ENCODE measurements around the gene EPHB2. TPM values are rescaled to one million over a fixed set of nuclear protein-coding genes. Genes with fewer than 3 reads are reported as not detected.

Gene EPHB2
- total and polyA plus RNA-seq, 2 donors (not counting 3 experiments of a cell fraction or from before 2014, with no cell fraction given): 50.8 to 69.1 TPM

- DNase-seq (ENCODE audit: low read depth, low spot score) (no peak), FAIRE-seq (no peak)
- intact Hi-C loops (cut with micrococcal nuclease): no loop called here
- no TSS peak for BruUV-seq (replicated peaks)
- Histone ChIP-seq H3K36me3 (ENCODE audit: control insufficient read depth in 2 of 2, extremely low read depth in 1 of 2, insufficient read depth in 2 of 2, low read length in 2 of 2) (no peaks in the 10 kb centered on the region), H3K9me1 (replicated peaks; ENCODE audit: control insufficient read depth, extremely low read depth, insufficient read depth, low read length) (no peaks in the 10 kb centered on the region), H3K79me2 (ENCODE audit: control insufficient read depth, insufficient read depth, low read length) (no peaks in the 10 kb centered on the region), H4K20me1 (replicated peaks; ENCODE audit: control insufficient read depth, extremely low read depth, insufficient read depth, low read length) (no peaks in the 10 kb centered on the region), H3K4me3 (replicated peaks in 1 of 3; ENCODE audit: insufficient read depth in 1 of 3, low read depth in 1 of 3, low read length in 3 of 3) (no peak overlapping the region), H3K9me3 (replicated peaks; ENCODE audit: control insufficient read depth, insufficient read depth, low read length) (no peaks in the 10 kb centered on the region), H2AFZ (ENCODE audit: low read depth, low read length) (no peak overlapping the region), H3K27me3 (ENCODE audit: control insufficient read depth in 2 of 2, insufficient read depth in 2 of 2, low read length in 2 of 2) (no peaks in the 10 kb centered on the region), H3K27ac (ENCODE audit: insufficient read depth, low read depth, low read length) (no peak overlapping the region), H3K4me1 (ENCODE audit: control insufficient read depth, extremely low read depth, insufficient read depth, low read length) (peaks cover 14% of the 10 kb centered on the region), H3K9ac (replicated peaks; ENCODE audit: extremely low read depth, insufficient read depth, low read length) (no peak overlapping the region), H3K4me2 (ENCODE audit: insufficient read depth, low read length) (no peak overlapping the region)
- ChIA-PET CTCF (interaction anchor here (0.9 to 2.0 kb wide), 2 partner anchors 10 to 162 kb away, joined by 3 to 4 read pairs; no protein-coding TSS in a partner anchor), POLR2A (no interaction called here)
- no peak for TF ChIP-seq GATA2 (IDR thresholded peaks at IDR 0.05; ENCODE audit: insufficient read depth, insufficient read length, low read depth, low read length)
- TF ChIP-seq POLR2A (IDR thresholded peaks at IDR 0.05; ENCODE audit: low read depth, low read length): no peak
- TF ChIP-seq JUN (IDR thresholded peaks at IDR 0.05; ENCODE audit: borderline replicate concordance, insufficient read depth, insufficient read length, low read depth): no peak
- no peak for TF ChIP-seq MYC (IDR thresholded peaks at IDR 0.05; ENCODE audit: low read depth, low read length)
- no peak for TF ChIP-seq FOS (IDR thresholded peaks at IDR 0.05; ENCODE audit: borderline replicate concordance, insufficient read depth, low read length)
- TF ChIP-seq MAX (IDR thresholded peaks at IDR 0.05; ENCODE audit: insufficient read depth, insufficient read length): no peak
- dilution Hi-C loops (cut with MboI; ENCODE audit: extremely low pct_ligation_motif_present, low sequenced_read_pairs): no loop called here
Measured at GRCh38 chr1:22699681-22700520, 10.7 kb upstream of the EPHB2 start.
